Hepatic stellate cell (primary cell): ENCODE data around the gene GPT2.

Experiments used
- DNase-seq: peaks from one replicate; pipeline ENCODE4 v3.0.0; 2011; ENCODE audit warnings: low spot score

GPT2 gene

GRCh38 chr16:46883690-46884512, at the start of gene GPT2:
TSS of gene GPT2 (plus strand) at chr16:46884362. CDS start at chr16:46884716, 354 bp downstream.
- DNase-seq = peak; percentile 93

- no peak for DNase-seq
Observed at GRCh38 chr16:46836534-46837530, 47.3 kb upstream of the GPT2 start.

GRCh38 chr16:46839986-46840443, 44.1 kb upstream of the GPT2 start:
- no peak for DNase-seq

GRCh38 chr16:46842192-46842895, 41.8 kb upstream of the GPT2 start:
- DNase-seq = no peak

GRCh38 chr16:46843898-46844642, 40.1 kb upstream of the GPT2 start:
- no peak for DNase-seq

- DNase-seq = peak; percentile 34
Observed at GRCh38 chr16:46844771-46845170, 39.4 kb upstream of the GPT2 start.

- DNase-seq = no peak
Observed at GRCh38 chr16:46845952-46846351, 38.2 kb upstream of the GPT2 start.

- DNase-seq = no peak
Observed at GRCh38 chr16:46848768-46849764, 35.1 kb upstream of the GPT2 start.

GRCh38 chr16:46850619-46851555, 33.3 kb upstream of the GPT2 start:
- no peak for DNase-seq

- DNase-seq = no peak
Observed at GRCh38 chr16:46852130-46852529, 32.0 kb upstream of the GPT2 start.

GRCh38 chr16:46853713-46854443, 30.3 kb upstream of the GPT2 start:
- peak; percentile 74 for DNase-seq

GRCh38 chr16:46854846-46855245, 29.3 kb upstream of the GPT2 start:
- DNase-seq = no peak

GRCh38 chr16:46855389-46855788, 28.8 kb upstream of the GPT2 start:
- no peak for DNase-seq

- DNase-seq = peak; percentile 53
Observed at GRCh38 chr16:46857368-46857945, 26.7 kb upstream of the GPT2 start.

- DNase-seq = no peak
Observed at GRCh38 chr16:46858151-46858550, 26.0 kb upstream of the GPT2 start.

GRCh38 chr16:46859719-46860152, 24.4 kb upstream of the GPT2 start:
- DNase-seq = peak; percentile 82

- no peak for DNase-seq
Observed at GRCh38 chr16:46862555-46863447, 21.4 kb upstream of the GPT2 start.
